H9 (cell line): Measurements from ENCODE around the gene TBC1D1. TPM values are rescaled to one million over a fixed set of nuclear protein-coding genes. Genes with fewer than 3 reads are reported as not detected.

Source experiments
- DNase-seq: peaks from one replicate; pipeline ENCODE4 v3.0.0-alpha.2; 2017
- H2AFZ ChIP-seq: one replicate; pipeline ENCODE4 v1.6.1; 2013; ENCODE audit warnings: mild to moderate bottlenecking, low read length, control low read depth, moderate library complexity
- H2AK5ac ChIP-seq: 2 replicates; pipeline ENCODE4 v1.6.1; 2013; ENCODE audit warnings: low read length, control low read depth, mixed read lengths; ENCODE audit not compliant: insufficient read length
- H2BK120ac ChIP-seq: one replicate; pipeline ENCODE4 v1.6.1; 2013; ENCODE audit warnings: low read depth, mild to moderate bottlenecking, low read length, control low read depth, inconsistent platforms; ENCODE audit not compliant: poor library complexity, severe bottlenecking
- H2BK12ac ChIP-seq: 2 replicates; pipeline ENCODE4 v1.6.1; 2013; ENCODE audit warnings: low read length, control low read depth, mixed read lengths, low read depth; ENCODE audit not compliant: insufficient read length
- H2BK15ac ChIP-seq: 2 replicates; pipeline ENCODE4 v1.6.1; 2013; ENCODE audit warnings: low read depth, low read length, control low read depth
- H2BK20ac ChIP-seq: one replicate; pipeline ENCODE4 v1.6.1; 2013; ENCODE audit warnings: low read depth, mild to moderate bottlenecking, low read length, control low read depth, inconsistent platforms; ENCODE audit not compliant: poor library complexity, severe bottlenecking
- H2BK5ac ChIP-seq: 2 replicates; pipeline ENCODE4 v1.6.1; 2013; ENCODE audit warnings: low read length, control low read depth, mixed read lengths; ENCODE audit not compliant: insufficient read length
- H3K14ac ChIP-seq: 2 replicates; pipeline ENCODE4 v1.6.1; 2013; ENCODE audit warnings: low read length, control low read depth; ENCODE audit not compliant: insufficient read depth
- H3K18ac ChIP-seq: 2 replicates; pipeline ENCODE4 v1.6.1; 2013; ENCODE audit warnings: low read depth, mild to moderate bottlenecking, mixed read lengths, low read length, control low read depth; ENCODE audit not compliant: insufficient read length
- H3K23ac ChIP-seq: 2 replicates; pipeline ENCODE4 v1.6.1; 2013; ENCODE audit warnings: low read length, control low read depth, mixed read lengths, low read depth; ENCODE audit not compliant: insufficient read length
- H3K23me2 ChIP-seq: 2 replicates; pipeline ENCODE4 v1.6.1; 2013; ENCODE audit warnings: low read depth, mild to moderate bottlenecking, mixed read lengths, low read length, control low read depth; ENCODE audit not compliant: insufficient read length, poor library complexity, severe bottlenecking
- H3K27ac ChIP-seq: 2 replicates; pipeline ENCODE4 v1.5.1; 2013; ENCODE audit warnings: low read length, control low read depth, mixed read lengths, low read depth; ENCODE audit not compliant: insufficient read length
- H3K27me3 ChIP-seq: 2 replicates; pipeline ENCODE4 v1.6.1; 2013; ENCODE audit warnings: low read length, control low read depth, inconsistent platforms; ENCODE audit not compliant: insufficient read depth
- H3K4ac ChIP-seq: 2 replicates; pipeline ENCODE4 v1.6.1; 2013; ENCODE audit warnings: low read depth, mild to moderate bottlenecking, control low read depth, inconsistent platforms, low read length, moderate library complexity
- H3K4me1 ChIP-seq: 2 replicates; pipeline ENCODE4 v1.6.1; 2013; ENCODE audit warnings: low read length, control low read depth, inconsistent platforms; ENCODE audit not compliant: insufficient read depth
- H3K4me2 ChIP-seq: 2 replicates; pipeline ENCODE4 v1.6.1; 2013; ENCODE audit warnings: low read length, control low read depth, mixed read lengths; ENCODE audit not compliant: insufficient read length, insufficient read depth
- H3K56ac ChIP-seq: 2 replicates; pipeline ENCODE4 v1.6.1; 2013; ENCODE audit warnings: low read depth, mild to moderate bottlenecking, mixed read lengths, low read length, control low read depth; ENCODE audit not compliant: insufficient read length
- H3K79me1 ChIP-seq: 2 replicates; pipeline ENCODE4 v1.6.1; 2013; ENCODE audit warnings: low read depth, mild to moderate bottlenecking, moderate library complexity, low read length, control low read depth, inconsistent platforms; ENCODE audit not compliant: insufficient read depth, poor library complexity, severe bottlenecking
- H3K79me2 ChIP-seq: 2 replicates; pipeline ENCODE4 v1.6.1; 2013; ENCODE audit warnings: low read length, control low read depth, inconsistent platforms; ENCODE audit not compliant: insufficient read depth
- H3K9ac ChIP-seq: 2 replicates; pipeline ENCODE4 v1.6.1; 2013; ENCODE audit warnings: low read length, control low read depth, mixed read lengths; ENCODE audit not compliant: insufficient read length; ENCODE audit errors: extremely low read depth
- H3K9me3 ChIP-seq: one replicate; pipeline ENCODE4 v1.6.1; 2013; ENCODE audit warnings: low read depth, low read length, inconsistent platforms; ENCODE audit not compliant: control insufficient read depth
- H3T11ph ChIP-seq: one replicate; pipeline ENCODE4 v1.6.1; 2013; ENCODE audit warnings: mild to moderate bottlenecking, low read length, control low read depth, inconsistent platforms
- H4K20me1 ChIP-seq: one replicate; pipeline ENCODE4 v1.6.1; 2013; ENCODE audit not compliant: control insufficient read depth, insufficient read length, insufficient read depth
- H4K5ac ChIP-seq: 2 replicates; pipeline ENCODE4 v1.6.1; 2013; ENCODE audit warnings: low read depth, mild to moderate bottlenecking, mixed read lengths, low read length, control low read depth; ENCODE audit not compliant: insufficient read length
- H4K8ac ChIP-seq: replicated peaks from 2 replicates; pipeline ENCODE4 v1.6.1; 2013; ENCODE audit warnings: low read length, control low read depth, mixed read lengths, low read depth; ENCODE audit not compliant: insufficient read length
- H4K91ac ChIP-seq: 2 replicates; pipeline ENCODE4 v1.6.1; 2013; ENCODE audit warnings: low read depth, mild to moderate bottlenecking, moderate library complexity, mixed read lengths, low read length, control low read depth; ENCODE audit not compliant: insufficient read length
- H3K27ac Mint-ChIP-seq, 3 experiments: 2 replicates in 2 of 3; 3 replicates in 1 of 3; pipeline ENCODE4 v1.8.0; 2020 to 2021; ENCODE audit warnings: mixed read lengths in 3 of 3, mild to moderate bottlenecking in 1 of 3, moderate library complexity in 1 of 3
- H3K27me3 Mint-ChIP-seq: 2 replicates; pipeline ENCODE4 v1.8.0; 2021; ENCODE audit warnings: low read depth, mild to moderate bottlenecking, moderate library complexity, mixed read lengths
- H3K36me3 Mint-ChIP-seq, 3 experiments: 2 replicates in 2 of 3; 3 replicates in 1 of 3; pipeline ENCODE4 v1.8.0; 2020 to 2021; ENCODE audit warnings: low read depth in 3 of 3, mixed read lengths in 3 of 3; ENCODE audit not compliant: insufficient read depth in 1 of 3
- H3K4me1 Mint-ChIP-seq, 2 experiments: 2 replicates each; pipeline ENCODE4 v1.8.0; 2020; ENCODE audit warnings: mixed read lengths in 2 of 2
- H3K4me3 Mint-ChIP-seq, 2 experiments: 2 replicates in 1 of 2; 3 replicates in 1 of 2; pipeline ENCODE4 v1.8.0; 2020 to 2021; ENCODE audit warnings: mild to moderate bottlenecking in 2 of 2, mixed read lengths in 2 of 2, moderate library complexity in 1 of 2
- H3K9me3 Mint-ChIP-seq, 2 experiments: 2 replicates in 1 of 2; 3 replicates in 1 of 2; pipeline ENCODE4 v1.8.0; 2020; ENCODE audit warnings: mild to moderate bottlenecking in 2 of 2, mixed read lengths in 2 of 2, moderate library complexity in 1 of 2
- WGBS: extraction: QIAGEN DNeasy Blood & Tissue Kit; methylation state at CpG from one replicate; pipeline ENCODE4 v1.1.7; 2013; ENCODE audit warnings: missing lambda C conversion rate, low lambda C conversion rate, mixed read lengths; ENCODE audit not compliant: insufficient read length; ENCODE audit errors: extremely low coverage; 5-methylcytosine and 5-hydroxymethylcytosine counted together
- total RNA-seq: library from RNA; stranded (reverse); gene quantifications from 2 replicates; pipeline ENCODE4 v1.2.1, GENCODE V29; 2021
- TF ChIP-seq, protein P1 (sequence below): fragments of 200-600 bp; sonication (generic); conservative IDR thresholded peaks from 3 replicates; pipeline ENCODE4 v1.8.0; 2021; ENCODE audit warnings: antibody characterized with exemption, mild to moderate bottlenecking

TBC1D1 gene
- total RNA-seq, 1 experiment from 2014 or later = 109 TPM

DNA sequence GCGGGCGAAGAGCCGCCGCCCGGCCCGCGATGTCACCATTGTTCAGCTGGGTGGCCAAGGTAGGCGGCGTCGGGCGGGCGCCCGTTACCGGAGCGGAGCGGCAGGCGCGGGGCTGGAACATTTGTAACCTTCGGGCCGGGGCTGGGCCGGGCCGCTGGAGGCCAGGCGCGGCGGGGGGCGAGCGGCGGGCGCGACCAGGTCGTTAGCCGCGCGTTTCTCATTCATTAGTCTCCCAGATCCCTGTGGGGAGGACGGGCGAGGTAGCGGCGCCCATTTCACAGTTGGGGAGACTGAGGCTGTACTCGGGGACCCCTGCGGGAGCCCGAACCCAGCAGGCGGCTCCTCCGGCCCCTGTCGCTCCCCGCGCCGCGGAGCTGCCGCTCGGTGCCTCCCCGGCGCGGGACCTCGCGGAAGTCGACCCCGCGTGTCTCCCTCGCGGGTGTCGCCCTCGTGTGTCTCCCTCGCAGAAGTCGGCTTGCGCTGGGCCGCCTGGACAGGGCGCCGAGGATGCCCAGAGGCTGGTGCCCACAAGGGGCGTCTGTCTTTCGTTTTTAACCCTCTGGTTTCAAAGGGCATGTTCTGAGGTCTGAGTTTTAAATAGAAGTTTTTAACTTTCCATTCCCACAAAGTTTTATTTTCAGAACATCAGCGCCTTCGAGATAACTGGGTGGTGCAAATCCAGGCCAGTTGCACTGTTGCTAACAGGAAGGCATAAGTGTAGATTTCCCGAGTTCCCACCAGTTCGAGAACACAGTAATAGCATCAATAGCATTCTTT, 86.8 kb downstream of the TBC1D1 start:
- peak overlapping the region; percentile 52 for H3K9ac ChIP-seq
- TF ChIP-seq, protein P1, sequence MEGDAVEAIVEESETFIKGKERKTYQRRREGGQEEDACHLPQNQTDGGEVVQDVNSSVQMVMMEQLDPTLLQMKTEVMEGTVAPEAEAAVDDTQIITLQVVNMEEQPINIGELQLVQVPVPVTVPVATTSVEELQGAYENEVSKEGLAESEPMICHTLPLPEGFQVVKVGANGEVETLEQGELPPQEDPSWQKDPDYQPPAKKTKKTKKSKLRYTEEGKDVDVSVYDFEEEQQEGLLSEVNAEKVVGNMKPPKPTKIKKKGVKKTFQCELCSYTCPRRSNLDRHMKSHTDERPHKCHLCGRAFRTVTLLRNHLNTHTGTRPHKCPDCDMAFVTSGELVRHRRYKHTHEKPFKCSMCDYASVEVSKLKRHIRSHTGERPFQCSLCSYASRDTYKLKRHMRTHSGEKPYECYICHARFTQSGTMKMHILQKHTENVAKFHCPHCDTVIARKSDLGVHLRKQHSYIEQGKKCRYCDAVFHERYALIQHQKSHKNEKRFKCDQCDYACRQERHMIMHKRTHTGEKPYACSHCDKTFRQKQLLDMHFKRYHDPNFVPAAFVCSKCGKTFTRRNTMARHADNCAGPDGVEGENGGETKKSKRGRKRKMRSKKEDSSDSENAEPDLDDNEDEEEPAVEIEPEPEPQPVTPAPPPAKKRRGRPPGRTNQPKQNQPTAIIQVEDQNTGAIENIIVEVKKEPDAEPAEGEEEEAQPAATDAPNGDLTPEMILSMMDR = peak; percentile 63
- H2BK12ac ChIP-seq = no peak overlapping the region
- no peak overlapping the region for H2BK20ac ChIP-seq
- H4K91ac ChIP-seq = no peak overlapping the region
- H3K4me1 ChIP-seq = peaks cover 17% of the 10 kb centered on the region
- Mint-ChIP-seq H3K36me3 (peaks cover 0 to 6% (median 0%) of the 10 kb centered on the region in 3 experiments; a peak in 3 of 7 replicates), H3K4me3 (peak overlapping the region; percentile 73 to 82), H3K27ac (peak overlapping the region in 1 of 3 experiments; percentile 77; a peak in 1 of 7 replicates), H3K4me1 (peaks cover 40 to 47% of the 10 kb centered on the region in 2 experiments), H3K27me3 (no peaks in the 10 kb centered on the region), H3K9me3 (peaks cover 7 to 8% of the 10 kb centered on the region in 2 experiments; a peak in 2 of 5 replicates)
- no peak overlapping the region for H2AK5ac ChIP-seq
- no peak overlapping the region for H3K27ac ChIP-seq
- no peak overlapping the region for H3T11ph ChIP-seq
- H3K9me3 ChIP-seq = no peaks in the 10 kb centered on the region
- H3K27me3 ChIP-seq = no peaks in the 10 kb centered on the region
- no peak overlapping the region for H3K56ac ChIP-seq
- H4K5ac ChIP-seq = no peak overlapping the region
- peaks cover 6% of the 10 kb centered on the region for H3K23me2 ChIP-seq
- no peak overlapping the region for H2BK5ac ChIP-seq
- no peak overlapping the region for H2AFZ ChIP-seq
- no peak for DNase-seq
- H3K23ac ChIP-seq = no peak overlapping the region
- peak overlapping the region; percentile 63 for H3K4me2 ChIP-seq
- H3K4ac ChIP-seq = no peak overlapping the region
- no peak overlapping the region; the same call in 1 of the 2 replicates for H3K14ac ChIP-seq
- no peaks in the 10 kb centered on the region for H3K79me1 ChIP-seq
- no peak overlapping the region for H2BK15ac ChIP-seq
- no peak overlapping the region for H2BK120ac ChIP-seq
- no peak overlapping the region for H3K18ac ChIP-seq
- no peaks in the 10 kb centered on the region; the same call in 1 of the 2 replicates for H3K79me2 ChIP-seq
- H4K20me1 ChIP-seq = no peaks in the 10 kb centered on the region
- no peak overlapping the region for H4K8ac ChIP-seq
- no CpG with 5 or more reads among the region's 74 CpGs for WGBS
